Activated B cell treated with CpG ODN at 0.5 μM for 24 hours (primary cell): ENCODE data around the gene RRAD. TPM values are rescaled to one million over a fixed set of nuclear protein-coding genes. Genes with fewer than 3 reads are reported as not detected.

Experiments used
- ATAC-seq: fragments of 200-7000 bp; cut with Tn5 transposase; one replicate; pipeline ENCODE4 v1.10.0; 2021; ENCODE audit warnings: low read depth, mild to moderate bottlenecking, moderate library complexity
- CTCF ChIA-PET: fragments of 350-600 bp; sonication (Branson Sonifier 250); formaldehyde crosslinking; loops from one replicate; lab custom pipeline; 2021; ENCODE audit warnings: antibody characterized with exemption; lab: Charles Lee
- POLR2A ChIA-PET: fragments of 350-600 bp; sonication (Branson Sonifier 250); formaldehyde crosslinking; loops from one replicate; lab custom pipeline; 2021; ENCODE audit warnings: antibody characterized with exemption; lab: Charles Lee
- DNase-seq: peaks from one replicate; pipeline ENCODE4 v3.0.0; 2022
- H3K27ac Mint-ChIP-seq: one replicate; pipeline ENCODE4 v1.8.0; 2020; ENCODE audit warnings: mixed read lengths
- H3K27me3 Mint-ChIP-seq: one replicate; pipeline ENCODE4 v1.8.0; 2021; ENCODE audit warnings: mixed read lengths
- H3K36me3 Mint-ChIP-seq: one replicate; pipeline ENCODE4 v1.8.0; 2021; ENCODE audit warnings: low read depth, mixed read lengths
- H3K4me1 Mint-ChIP-seq: one replicate; pipeline ENCODE4 v1.8.0; 2021; ENCODE audit warnings: mixed read lengths
- H3K4me3 Mint-ChIP-seq: one replicate; pipeline ENCODE4 v1.8.0; 2020; ENCODE audit warnings: mild to moderate bottlenecking, mixed read lengths
- H3K9me3 Mint-ChIP-seq: one replicate; pipeline ENCODE4 v1.8.0; 2020; ENCODE audit warnings: mixed read lengths
- CTCF ChIP-seq: fragments of 200-600 bp; IDR thresholded peaks from one replicate; pipeline ENCODE4 v1.8.0; 2022; ENCODE audit warnings: antibody characterized with exemption, mild to moderate bottlenecking
- intact Hi-C: fragments of 100-400 bp; cut with micrococcal nuclease; formaldehyde crosslinking; loops from one replicate; pipeline ENCODE4 v1.15.1; 2024
- total RNA-seq: library from RNA; stranded (reverse); gene quantifications from 2 replicates; pipeline ENCODE4 v1.2.3, GENCODE V29; 2022

The RRAD gene
- total RNA-seq, 1 donor from 2014 or later: not detected

GRCh38 chr16:66906916-66907836 is 18.2 kb downstream of the RRAD start:
- Mint-ChIP-seq H3K9me3 (no peaks in the 10 kb centered on the region), H3K27me3 (peaks cover 5% of the 10 kb centered on the region), H3K36me3 (no peaks in the 10 kb centered on the region), H3K4me1 (no peaks in the 10 kb centered on the region), H3K27ac (no peak overlapping the region), H3K4me3 (no peak overlapping the region)
- CTCF ChIA-PET: no interaction called here
- no peak for TF ChIP-seq CTCF
- POLR2A ChIA-PET: interaction anchor here (1.2 kb wide), 1 partner anchor 39 kb away, joined by 3 read pairs; no protein-coding TSS in a partner anchor
- no peak for ATAC-seq
- intact Hi-C loops: no loop called here
- no peak for DNase-seq

DNA sequence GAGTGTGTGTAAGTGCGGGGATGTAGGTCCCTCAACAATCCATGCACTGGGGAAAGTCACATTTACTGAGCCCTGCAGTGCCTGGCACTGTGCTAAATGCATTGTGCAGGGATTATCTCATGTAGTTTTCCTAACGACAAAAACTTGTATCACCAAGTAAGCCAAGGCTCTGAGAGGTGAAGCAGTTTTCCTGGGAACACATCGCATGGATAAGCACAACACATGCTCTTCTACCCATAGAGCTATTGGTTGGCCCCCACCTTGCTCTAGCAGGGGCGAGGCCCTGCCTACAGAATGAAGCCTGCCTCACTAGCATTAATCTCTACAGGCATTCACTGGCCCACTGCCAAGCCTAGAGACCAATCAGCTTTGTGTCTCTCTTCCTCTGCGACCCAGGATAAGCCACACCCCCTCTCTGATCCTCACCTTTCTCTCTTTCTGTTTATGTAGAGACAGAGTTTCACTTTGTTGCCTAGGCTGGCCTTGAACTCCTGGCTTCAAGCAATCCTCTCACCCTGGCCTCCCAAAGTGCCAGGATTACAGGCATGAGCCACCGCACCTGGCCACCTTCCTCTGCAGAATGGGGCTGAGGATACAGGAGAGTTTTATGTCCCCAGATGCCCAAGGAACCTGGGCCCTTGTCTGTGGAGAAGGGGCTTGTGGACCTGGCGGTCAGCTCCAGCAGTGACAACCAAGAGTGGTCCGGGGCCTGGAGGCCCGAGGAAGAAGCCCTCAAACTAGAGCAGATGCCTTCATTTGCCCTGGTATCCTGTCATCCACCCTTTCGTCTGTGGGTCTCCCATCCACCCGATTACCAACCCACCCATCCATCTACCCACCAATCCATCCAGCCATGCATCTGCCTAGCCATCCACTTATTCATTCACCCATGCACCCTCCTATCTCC is 19.4 kb downstream of the RRAD start:
- no peak overlapping the region for H3K27ac Mint-ChIP-seq
- H3K36me3 Mint-ChIP-seq: no peaks in the 10 kb centered on the region
- ATAC-seq (no peak), DNase-seq (no peak)
- no peaks in the 10 kb centered on the region for H3K9me3 Mint-ChIP-seq
- H3K4me3 Mint-ChIP-seq: no peak overlapping the region
- H3K4me1 Mint-ChIP-seq: no peaks in the 10 kb centered on the region
- peaks cover 5% of the 10 kb centered on the region for H3K27me3 Mint-ChIP-seq
- TF ChIP-seq CTCF: no peak
- POLR2A ChIA-PET: interaction anchor here (1.2 kb wide), 1 partner anchor 37 kb away, joined by 3 read pairs; no protein-coding TSS in a partner anchor
- CTCF ChIA-PET: no interaction called here
- intact Hi-C loops: no loop called here

GRCh38 chr16:66904846-66905632 is 20.3 kb downstream of the RRAD start:
- Mint-ChIP-seq H3K27me3 (peaks cover 5% of the 10 kb centered on the region), H3K9me3 (no peaks in the 10 kb centered on the region), H3K27ac (no peak overlapping the region), H3K4me3 (no peak overlapping the region), H3K36me3 (no peaks in the 10 kb centered on the region), H3K4me1 (no peaks in the 10 kb centered on the region)
- TF ChIP-seq CTCF: no peak
- intact Hi-C loops: no loop called here
- DNase-seq: no peak
- ATAC-seq: no peak
- ChIA-PET POLR2A (no interaction called here), CTCF (no interaction called here)

DNA sequence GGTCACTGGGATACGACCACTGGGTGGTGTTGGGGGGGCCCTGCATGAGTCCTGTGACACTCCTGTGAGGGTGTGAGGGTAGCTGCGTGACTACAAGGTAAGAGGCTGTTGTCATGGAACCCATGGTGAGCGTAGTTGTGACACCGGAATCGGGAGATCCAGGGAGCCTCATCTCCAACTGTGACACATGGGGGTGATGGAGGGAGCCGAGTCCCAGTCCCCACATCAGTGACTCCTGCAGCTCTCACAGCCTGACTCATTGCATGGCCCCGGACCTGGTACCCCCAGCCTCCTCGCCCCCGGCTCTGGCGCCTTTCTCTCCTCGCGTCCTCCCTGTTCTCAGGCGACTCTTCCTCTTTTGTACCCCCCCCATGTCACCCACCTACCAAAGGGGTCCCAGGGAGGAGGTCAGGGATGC is 20.9 kb downstream of the RRAD start:
- Mint-ChIP-seq H3K27ac (no peak overlapping the region), H3K36me3 (no peaks in the 10 kb centered on the region), H3K4me1 (no peaks in the 10 kb centered on the region), H3K9me3 (no peaks in the 10 kb centered on the region), H3K4me3 (no peak overlapping the region), H3K27me3 (peaks cover 5% of the 10 kb centered on the region)
- no peak for ATAC-seq
- CTCF ChIA-PET: no interaction called here
- no peak for TF ChIP-seq CTCF
- no peak for DNase-seq
- POLR2A ChIA-PET: no interaction called here
- intact Hi-C loops: no loop called here
